Sigmoid colon (tissue), 7 donors: ENCODE results near the gene TFF2. TPM values are rescaled to one million over a fixed set of nuclear protein-coding genes. Genes with fewer than 3 reads are reported as not detected.

Experiments used
- DNase-seq: peaks from one replicate; pipeline ENCODE4 v3.0.0-alpha.2; 2019
- H3K27ac ChIP-seq, 4 donors: fragments of 200-600 bp; sonication (generic); one replicate each; pipeline ENCODE4 v1.5.1; 2016 to 2019; ENCODE audit warnings: mild to moderate bottlenecking in 1 of 4
- H3K27me3 ChIP-seq, 3 donors: fragments of 200-600 bp; sonication (generic); one replicate each; pipeline ENCODE4 v1.5.1; 2019; ENCODE audit warnings: mild to moderate bottlenecking in 1 of 3
- H3K36me3 ChIP-seq, 4 donors: fragments of 200-600 bp; sonication (generic); one replicate each; pipeline ENCODE4 v1.5.1; 2016 to 2019
- H3K4me1 ChIP-seq, 4 donors: fragments of 200-600 bp; sonication (generic); one replicate each; pipeline ENCODE4 v1.5.1; 2017 to 2019
- H3K4me3 ChIP-seq, 4 donors: fragments of 200-600 bp; sonication (generic); one replicate each; pipeline ENCODE4 v1.5.1; 2017 to 2019; ENCODE audit warnings: mild to moderate bottlenecking in 2 of 4, moderate library complexity in 1 of 4
- H3K9me3 ChIP-seq, 4 donors: fragments of 200-600 bp in 3 of 4; sonication (generic) in 3 of 4; one replicate each; pipeline versions ENCODE4 v1.5.1 to v1.6.1; 2013 to 2019
- CTCF ChIP-seq, 4 experiments: fragments of 450-650 bp in 3 of 4; fragments of 200-600 bp in 1 of 4; IDR thresholded peaks; one replicate each; pipeline ENCODE4 v1.5.1; 2016 to 2019; ENCODE audit warnings: antibody characterized with exemption in 4 of 4, mild to moderate bottlenecking in 3 of 4, moderate library complexity in 2 of 4
- EP300 ChIP-seq, 4 donors: sonication (generic); formaldehyde crosslinking; IDR thresholded peaks; one replicate each; pipeline ENCODE4 v1.6.1; 2017; ENCODE audit warnings: antibody characterized with exemption in 4 of 4
- POLR2A ChIP-seq, 2 donors: fragments of 450-650 bp; IDR thresholded peaks; one replicate each; pipeline ENCODE4 v1.6.1; 2016; ENCODE audit warnings: antibody characterized with exemption in 2 of 2, mild to moderate bottlenecking in 2 of 2, moderate library complexity in 2 of 2
- POLR2AphosphoS5 ChIP-seq, 4 donors: sonication (generic); formaldehyde crosslinking; IDR thresholded peaks; one replicate each; pipeline ENCODE4 v1.6.1; 2017; ENCODE audit warnings: antibody characterized with exemption in 4 of 4
- WGBS, 2 donors: extraction: QIAGEN DNeasy Blood & Tissue Kit; methylation state at CpG; one replicate each; pipeline ENCODE4 v1.1.7; 2013; 5-methylcytosine and 5-hydroxymethylcytosine counted together
- intact Hi-C: fragments of 100-400 bp; cut with DNase I; formaldehyde crosslinking; loops from one replicate; pipeline ENCODE4 v1.15.1; 2023
- polyA plus RNA-seq, 3 donors: library from polyadenylated mRNA; stranded (reverse); fragments of 200-250 nt; gene quantifications; one replicate each; pipeline ENCODE4 v1.2.3, GENCODE V29; 2013
- total RNA-seq, 4 donors: library from RNA; depleted of rRNA; stranded (reverse); fragments of >200 nt; gene quantifications; one replicate each; pipeline ENCODE4 v1.1.0, GENCODE V29; 2016
- donor health status: healthy with polysubstance abuse.
- donor health status: Bipolar disorder and iron deficiency.
- donor health status: healthy.

Gene TFF2
- total and polyA plus RNA-seq, 7 donors: 1.5 to 23.4 (median 3.0) TPM; not detected in 4

- intact Hi-C loops: no loop called here
- TF ChIP-seq EP300 (IDR thresholded peaks at IDR 0.05) (no peak), POLR2A (IDR thresholded peaks at IDR 0.05) (no peak), CTCF (IDR thresholded peaks at IDR 0.05) (no peak), POLR2AphosphoS5 (IDR thresholded peaks at IDR 0.05) (no peak)
- WGBS, 2 donors: 80 to 88% methylated on average over 13 of the region's 13 CpGs
- no peak overlapping the region for H3K27ac ChIP-seq
- no peaks in the 10 kb centered on the region for H3K36me3 ChIP-seq
- H3K9me3 ChIP-seq: peaks cover 0 to 7% (median 3%) of the 10 kb centered on the region in 4 donors
- peaks cover 0 to 48% (median 15%) of the 10 kb centered on the region in 3 donors for H3K27me3 ChIP-seq
- no peak for DNase-seq
- no peak overlapping the region for H3K4me3 ChIP-seq
- H3K4me1 ChIP-seq: no peaks in the 10 kb centered on the region
Observed at GRCh38 chr21:42364304-42364865, 13.6 kb upstream of the TFF2 start.

DNA sequence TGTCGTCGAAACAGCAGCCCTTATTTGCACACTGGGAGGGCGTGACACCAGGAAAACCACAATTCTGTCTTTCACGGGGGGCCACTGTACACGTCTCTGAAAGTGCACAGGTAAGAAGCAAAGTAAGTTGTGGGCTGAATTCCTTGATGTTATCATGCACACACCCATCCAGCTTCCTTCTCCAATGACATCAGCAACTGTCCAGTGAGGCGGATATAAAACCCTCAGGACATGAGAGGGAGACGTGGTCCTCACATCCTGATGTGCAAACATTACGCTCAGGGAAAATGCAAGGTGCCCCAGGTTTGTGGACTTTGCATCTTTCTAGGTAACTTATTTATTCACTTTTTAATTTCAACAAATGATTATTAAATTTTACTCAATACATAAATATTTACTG, 12.5 kb upstream of the TFF2 start:
- no peak overlapping the region for H3K27ac ChIP-seq
- intact Hi-C loops: no loop called here
- WGBS, 2 donors: 28 to 56% methylated on average over 8 of the region's 8 CpGs
- H3K4me3 ChIP-seq: no peak overlapping the region
- TF ChIP-seq EP300 (IDR thresholded peaks at IDR 0.05) (no peak), CTCF (IDR thresholded peaks at IDR 0.05) (no peak), POLR2AphosphoS5 (IDR thresholded peaks at IDR 0.05) (no peak), POLR2A (IDR thresholded peaks at IDR 0.05) (no peak)
- H3K4me1 ChIP-seq: no peaks in the 10 kb centered on the region
- no peak for DNase-seq
- peaks cover 0 to 50% (median 15%) of the 10 kb centered on the region in 3 donors for H3K27me3 ChIP-seq
- H3K9me3 ChIP-seq: peaks cover 0 to 7% (median 3%) of the 10 kb centered on the region in 4 donors
- H3K36me3 ChIP-seq: no peaks in the 10 kb centered on the region

DNA sequence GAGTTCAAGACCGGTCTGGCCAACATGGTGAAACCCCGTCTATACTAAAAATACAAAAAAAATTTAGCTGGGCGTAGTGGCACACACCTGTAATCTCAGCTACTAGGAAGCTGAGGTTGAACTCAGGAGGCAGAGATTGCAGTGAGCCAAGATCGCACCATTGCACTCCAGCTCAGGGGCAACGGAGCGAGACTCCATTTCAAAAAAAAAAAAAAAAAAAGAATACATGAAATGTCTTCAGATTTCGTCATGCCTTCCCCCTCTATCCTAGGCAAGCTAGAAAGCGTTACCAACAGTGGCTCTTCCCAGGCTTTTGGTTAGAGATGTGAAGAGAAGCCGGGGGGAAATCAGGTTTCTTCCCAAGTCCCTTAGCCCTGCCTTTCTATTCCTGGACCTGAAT, 11.9 kb upstream of the TFF2 start:
- Histone ChIP-seq H3K4me3 (no peak overlapping the region), H3K4me1 (no peaks in the 10 kb centered on the region), H3K9me3 (peaks cover 0 to 7% (median 3%) of the 10 kb centered on the region in 4 donors), H3K27ac (no peak overlapping the region), H3K36me3 (no peaks in the 10 kb centered on the region), H3K27me3 (peaks cover 0 to 52% (median 15%) of the 10 kb centered on the region in 3 donors)
- no peak for TF ChIP-seq POLR2A (IDR thresholded peaks at IDR 0.05)
- no peak for TF ChIP-seq CTCF (IDR thresholded peaks at IDR 0.05)
- 67 to 76% methylated on average over 9 of the region's 9 CpGs for WGBS, 2 donors
- no peak for DNase-seq
- intact Hi-C loops: no loop called here

DNA sequence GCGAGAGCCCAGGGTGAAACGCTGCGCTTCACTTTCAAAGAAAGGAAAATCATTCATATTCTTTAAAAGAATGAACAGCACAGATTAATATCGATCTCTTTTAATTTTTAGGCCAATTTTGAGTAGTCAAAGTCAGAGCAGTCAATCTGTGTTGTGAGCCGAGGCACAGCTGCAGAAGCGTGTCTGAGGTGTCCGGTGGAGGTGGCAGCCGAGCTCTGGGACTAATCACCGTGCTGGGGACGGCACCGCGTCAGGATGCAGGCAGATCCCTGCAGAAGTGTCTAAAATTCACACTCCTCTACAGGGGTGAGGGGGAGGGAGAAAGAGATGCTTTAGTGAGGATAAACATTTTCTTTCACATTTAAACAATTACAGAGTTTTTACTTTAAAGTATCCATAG, 11.4 kb upstream of the TFF2 start:
- H3K27me3 ChIP-seq: peaks cover 0 to 52% (median 15%) of the 10 kb centered on the region in 3 donors
- no peaks in the 10 kb centered on the region for H3K36me3 ChIP-seq
- no peak overlapping the region for H3K4me3 ChIP-seq
- H3K27ac ChIP-seq: no peak overlapping the region
- DNase-seq: no peak
- 85% methylated on average over 12 of the region's 12 CpGs for WGBS, 2 donors
- peaks cover 0 to 9% (median 3%) of the 10 kb centered on the region in 4 donors for H3K9me3 ChIP-seq
- no peaks in the 10 kb centered on the region for H3K4me1 ChIP-seq
- intact Hi-C loops: no loop called here
- TF ChIP-seq CTCF (IDR thresholded peaks at IDR 0.05) (no peak), POLR2AphosphoS5 (IDR thresholded peaks at IDR 0.05) (no peak), EP300 (IDR thresholded peaks at IDR 0.05) (no peak), POLR2A (IDR thresholded peaks at IDR 0.05) (no peak)

DNA sequence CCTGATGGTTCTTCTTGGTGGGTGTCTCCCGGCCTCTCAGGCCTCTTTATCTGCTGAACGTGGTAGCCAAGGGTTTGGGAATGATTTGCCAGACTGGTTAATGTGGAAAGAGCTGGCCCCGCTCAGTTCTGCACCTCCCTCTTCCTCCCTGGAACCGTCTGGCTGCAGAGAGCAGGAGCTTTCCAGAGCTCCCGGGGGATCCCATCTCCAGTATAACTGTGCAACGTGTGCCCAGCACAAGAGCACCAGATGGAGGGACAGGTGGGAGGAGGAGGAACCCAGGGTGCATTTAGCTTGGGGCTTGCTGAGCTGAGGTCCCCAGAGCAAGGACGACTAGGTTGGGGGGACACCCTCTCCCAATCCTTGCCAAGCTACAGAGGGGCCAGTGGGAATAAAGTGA, 10.5 kb upstream of the TFF2 start:
- Histone ChIP-seq H3K4me1 (no peaks in the 10 kb centered on the region), H3K4me3 (no peak overlapping the region), H3K27ac (no peak overlapping the region), H3K36me3 (no peaks in the 10 kb centered on the region), H3K9me3 (peaks cover 0 to 10% (median 3%) of the 10 kb centered on the region in 4 donors), H3K27me3 (peaks cover 0 to 48% (median 15%) of the 10 kb centered on the region in 3 donors)
- 47 to 70% methylated on average over 7 of the region's 7 CpGs for WGBS, 2 donors
- DNase-seq: no peak
- intact Hi-C loops: no loop called here
- no peak for TF ChIP-seq POLR2A (IDR thresholded peaks at IDR 0.05)
- TF ChIP-seq CTCF (IDR thresholded peaks at IDR 0.05): no peak
